ENCODE data around the gene HOXA5.

The HOXA5 gene

DNA sequence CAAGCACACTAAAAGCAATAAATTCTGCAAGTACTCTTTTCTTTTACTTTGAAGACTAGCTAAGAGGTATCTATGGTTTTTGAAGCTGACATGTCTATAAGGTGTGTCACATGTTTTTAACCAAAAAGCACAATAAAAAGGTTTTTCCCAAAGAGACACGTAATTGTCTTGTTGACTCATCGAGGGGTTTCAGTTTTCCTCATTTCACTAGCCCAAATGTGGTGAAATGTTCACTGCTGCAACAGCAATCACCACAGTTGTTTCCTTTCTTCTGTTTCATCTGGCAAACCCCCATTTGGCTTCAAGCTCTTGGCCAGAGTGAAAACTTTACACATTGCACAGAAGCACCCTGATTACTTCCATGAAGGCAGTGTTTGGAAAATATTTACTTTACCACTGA, 9.1 kb downstream of the HOXA5 start:
- DNase-seq (ENCODE audit: low spot score), result peak; percentile 83

DNA sequence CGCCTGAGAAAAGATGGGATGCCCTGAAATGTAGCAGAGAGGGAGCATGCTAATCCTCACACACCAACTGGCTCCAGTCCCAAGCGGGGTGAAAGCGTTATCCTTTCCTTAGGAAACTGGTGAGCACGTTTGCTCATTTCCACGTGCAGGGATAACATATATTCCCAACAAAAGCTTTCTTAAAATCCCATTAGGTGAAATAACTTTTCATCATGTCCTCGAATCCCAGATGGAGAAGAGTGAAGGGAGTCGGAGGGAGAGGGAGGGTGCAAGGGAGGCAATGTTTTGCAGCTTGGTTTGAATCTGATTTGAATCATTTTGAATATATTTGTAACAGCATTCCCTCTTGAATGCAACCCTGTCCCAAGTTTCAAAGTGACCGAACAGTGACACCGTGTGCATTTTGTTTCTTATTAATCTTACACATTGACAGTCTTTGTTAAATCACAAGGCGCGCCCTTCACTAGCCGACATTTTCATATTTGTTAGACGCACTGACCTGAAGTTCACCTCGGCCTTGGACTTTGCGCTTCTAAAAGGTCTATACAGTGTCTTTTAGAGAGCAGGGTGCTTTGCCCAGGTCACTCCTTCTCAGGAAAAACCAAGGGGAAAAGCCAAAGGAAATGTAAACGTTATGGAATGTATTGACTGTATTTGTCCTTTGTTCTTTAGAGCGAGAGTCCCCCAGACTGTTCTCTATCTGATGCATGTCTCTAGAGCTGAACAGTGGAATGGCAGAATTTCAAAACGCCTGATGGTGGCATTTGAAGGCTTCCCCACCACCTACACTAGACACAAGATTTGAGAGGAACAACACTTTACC, 9.9 kb downstream of the HOXA5 start:
- DNase-seq (ENCODE audit: low spot score), result no peak

DNA sequence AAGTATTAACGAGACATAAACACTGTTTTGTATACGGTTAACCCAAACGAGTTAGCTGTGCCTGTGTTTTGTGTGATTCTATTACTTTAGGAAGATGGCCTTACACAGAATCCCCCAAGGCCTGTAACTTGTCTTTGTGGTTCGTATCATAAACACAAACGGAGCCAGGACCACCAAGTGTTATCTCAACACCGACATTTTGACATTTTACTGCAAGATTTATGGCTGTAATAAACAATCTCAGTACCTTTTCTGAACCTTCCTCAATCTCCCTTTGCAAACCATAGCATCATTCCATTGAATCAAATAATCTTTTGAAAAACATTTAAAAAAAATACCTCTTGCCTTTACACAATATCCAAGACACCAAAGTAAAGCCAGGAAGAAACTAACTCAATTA, 10.5 kb downstream of the HOXA5 start:
- DNase-seq (ENCODE audit: low spot score), result no peak

DNA sequence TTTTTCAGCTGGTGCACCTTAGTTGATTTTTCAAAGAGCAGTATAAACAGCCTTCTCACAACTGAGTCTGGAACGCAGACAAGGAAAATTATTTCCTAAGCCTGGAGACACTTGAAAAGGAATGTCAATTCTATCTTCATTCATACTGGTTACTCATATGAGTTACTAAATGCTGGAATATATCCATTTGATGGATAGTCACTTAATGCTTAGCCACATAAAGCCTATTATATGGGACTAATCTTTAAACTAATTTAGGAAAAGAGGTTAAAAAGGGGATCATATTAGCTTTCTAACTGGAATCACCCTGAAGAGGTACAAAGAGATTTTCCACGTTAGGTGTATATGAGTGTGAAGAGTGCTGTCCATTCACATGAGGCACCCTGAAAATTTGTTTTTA, 11.3 kb downstream of the HOXA5 start:
- no peak for DNase-seq (ENCODE audit: low spot score)

GRCh38 chr7:27131390-27131819, 12.1 kb downstream of the HOXA5 start:
- DNase-seq (ENCODE audit: low spot score), result no peak

DNA sequence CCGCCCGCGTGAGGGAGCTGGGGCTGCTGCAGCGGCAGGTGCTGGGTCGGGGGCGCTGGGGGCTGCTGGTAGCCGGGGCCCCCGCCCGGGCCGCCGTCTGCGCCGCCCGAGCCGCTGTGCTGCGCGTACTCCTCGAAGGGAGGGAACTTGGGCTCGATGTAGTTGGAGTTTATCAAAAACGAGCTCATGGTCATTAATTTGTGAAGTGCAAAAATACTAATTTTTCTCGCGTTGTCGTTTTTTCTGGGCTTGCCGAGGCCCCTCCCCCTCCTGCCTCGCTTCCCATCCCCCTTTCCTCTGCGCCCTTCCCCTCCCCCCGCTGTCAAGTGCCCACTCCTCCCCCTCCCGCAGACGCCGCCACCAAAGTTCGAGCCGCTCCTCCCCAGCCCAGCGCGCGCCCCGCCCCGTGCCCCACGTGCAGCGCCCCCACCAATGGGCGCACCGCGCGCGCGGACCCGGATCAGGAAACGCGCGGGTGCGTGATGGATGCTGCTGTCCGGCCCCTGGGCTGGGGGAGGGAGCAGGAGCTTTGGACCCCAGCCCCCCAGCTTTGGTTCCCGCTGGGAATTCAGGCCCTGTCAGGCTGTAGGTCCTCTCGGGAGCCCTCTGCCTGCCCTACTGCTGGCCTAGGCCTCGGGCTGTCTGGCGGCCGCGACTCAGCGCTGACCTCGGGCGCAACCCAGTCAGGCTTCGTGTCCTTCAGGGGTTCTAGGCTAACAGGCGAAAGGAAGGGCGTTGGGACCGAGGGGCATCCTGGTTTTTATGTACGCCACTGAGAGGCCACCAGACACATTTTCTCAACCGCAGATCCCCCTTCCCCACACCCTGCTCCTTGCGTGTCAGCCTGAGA, 12.7 kb downstream of the HOXA5 start, which contains the start of gene HOXA4:
HOXA4 (minus strand) TSS at position 218 of the 850 bp plus-strand sequence; CDS start at position 194, 24 bp downstream.
- peak; percentile 98 for DNase-seq (ENCODE audit: low spot score)

- DNase-seq (ENCODE audit: low spot score), result peak; percentile 79
Observed at GRCh38 chr7:27129729-27130539, 13.5 kb downstream of the HOXA5 start.

- DNase-seq (ENCODE audit: low spot score), result no peak
Observed at GRCh38 chr7:27128776-27129728, 14.4 kb downstream of the HOXA5 start.

DNA sequence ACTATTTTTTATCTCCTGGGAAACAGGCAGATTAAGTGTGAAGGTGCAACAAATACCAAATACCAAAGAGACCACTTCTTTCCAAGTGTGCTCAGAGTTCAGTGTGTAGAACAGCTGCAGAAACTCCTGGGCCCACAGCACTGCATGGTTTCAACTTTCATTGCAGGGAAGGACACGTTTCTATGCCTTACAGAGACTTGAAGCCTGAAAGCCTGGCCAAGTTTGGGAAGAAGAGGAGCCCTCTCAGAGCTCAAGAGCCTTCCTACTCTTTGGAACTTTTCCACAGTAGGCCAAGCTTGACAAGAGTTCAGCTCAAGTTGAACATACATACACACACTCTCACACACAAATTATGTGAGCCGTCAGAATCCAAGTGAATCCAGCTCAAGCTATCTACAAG, 15.4 kb downstream of the HOXA5 start:
- DNase-seq (ENCODE audit: low spot score), result no peak

DNA sequence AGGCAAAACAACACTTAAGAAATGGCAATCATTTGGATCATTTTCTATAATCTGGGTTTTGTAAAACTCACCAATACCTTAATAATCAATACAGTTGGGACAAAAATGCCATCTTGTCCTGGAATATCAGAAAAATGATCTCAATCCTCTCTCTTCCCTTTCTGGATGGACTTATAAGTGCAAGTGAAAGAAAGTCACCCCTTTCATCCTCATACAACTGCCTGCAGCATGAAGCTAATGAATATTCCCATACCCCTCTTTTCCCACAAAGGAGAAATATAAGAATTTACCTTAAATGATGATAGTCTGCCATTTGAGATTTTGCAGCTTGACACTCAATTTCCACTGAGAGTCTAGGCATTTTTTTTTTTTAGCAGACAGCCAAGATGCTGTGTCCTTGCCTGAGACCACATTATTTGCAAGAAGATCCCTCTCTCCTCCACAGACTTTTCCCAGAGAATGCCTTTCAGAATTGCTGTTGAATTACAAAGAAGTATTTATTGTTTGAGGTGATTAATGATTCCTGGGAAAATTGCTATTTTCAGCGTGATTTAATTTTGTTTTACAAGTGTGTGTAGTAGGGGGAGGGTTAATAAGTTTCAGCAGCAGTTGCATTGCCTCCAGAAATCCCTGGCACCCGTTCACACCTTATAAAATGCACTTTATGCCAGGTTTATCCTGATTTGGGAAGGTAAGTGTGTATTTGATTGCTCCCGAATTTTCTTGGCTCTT, 16.7 kb downstream of the HOXA5 start:
- no peak for DNase-seq (ENCODE audit: low spot score)

GRCh38 chr7:27125986-27126394, 17.5 kb downstream of the HOXA5 start:
- no peak for DNase-seq (ENCODE audit: low spot score)

GRCh38 chr7:27124902-27125689, 18.4 kb downstream of the HOXA5 start:
- DNase-seq (ENCODE audit: low spot score), result no peak

DNA sequence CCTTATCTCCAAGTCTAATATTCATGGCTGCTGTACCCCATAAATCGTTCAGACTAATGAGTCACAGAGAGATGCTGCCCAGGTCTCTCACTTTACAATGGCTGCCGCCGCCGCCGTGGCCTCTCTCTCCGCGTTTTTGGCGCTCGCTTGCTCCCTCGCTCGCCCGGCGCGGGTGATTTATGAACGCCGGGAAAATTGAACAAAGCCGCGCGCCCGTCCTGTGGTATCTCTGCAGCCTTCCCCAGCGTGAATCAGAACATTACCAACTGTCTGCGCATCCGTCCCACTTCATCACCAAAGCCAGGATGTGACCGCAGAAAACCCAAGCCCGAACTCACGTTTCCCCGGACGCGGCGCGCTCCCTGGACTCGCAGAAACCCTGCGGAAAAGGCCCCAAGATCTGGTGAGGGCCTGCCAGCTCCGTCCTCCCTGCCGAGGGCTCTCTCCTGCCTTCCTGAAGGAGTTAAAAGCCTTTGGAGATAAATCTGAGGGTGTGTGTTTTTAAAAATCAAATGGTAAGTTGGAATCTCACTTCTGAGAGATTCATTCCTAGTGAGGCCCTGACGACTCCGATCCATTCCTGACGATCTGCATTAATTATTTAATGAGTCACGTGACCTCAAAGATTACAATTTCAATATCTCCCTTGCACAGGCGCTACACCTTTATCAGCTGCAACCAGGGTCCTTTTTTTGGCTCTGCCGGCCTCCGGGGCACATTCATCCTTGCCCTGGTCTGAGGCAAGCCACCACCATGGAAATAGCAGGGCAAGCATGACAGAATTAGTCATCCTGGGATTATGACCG, 19.2 kb downstream of the HOXA5 start:
- no peak for DNase-seq (ENCODE audit: low spot score)

DNA sequence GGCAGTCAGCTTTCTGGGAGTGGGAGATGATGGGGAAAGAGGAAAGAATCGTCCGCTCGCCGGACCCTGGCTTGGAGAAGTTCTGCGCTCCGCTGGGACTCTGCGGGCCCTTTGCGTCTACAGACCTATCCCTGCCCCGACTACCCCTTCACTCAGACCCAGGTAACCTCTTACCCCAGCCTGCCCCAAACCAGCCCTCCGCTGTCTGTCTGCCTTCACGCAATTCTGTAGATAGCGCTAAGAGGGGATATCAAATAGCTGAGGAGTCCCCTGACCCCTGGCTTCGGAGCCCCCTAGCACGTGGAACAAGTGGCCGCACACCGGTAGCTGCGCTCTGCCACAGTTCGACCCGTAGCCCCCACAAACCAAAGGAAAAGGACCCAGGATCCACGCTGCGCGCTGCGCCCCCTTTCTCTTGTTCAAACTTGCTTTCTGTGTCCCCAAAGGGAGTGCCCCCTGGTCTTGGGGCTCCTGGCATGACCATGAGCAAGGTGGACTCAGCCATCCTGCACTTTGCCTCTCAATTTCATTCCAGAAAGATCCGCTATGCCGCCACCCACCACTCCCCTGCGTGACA, 19.9 kb downstream of the HOXA5 start:
- no peak for DNase-seq (ENCODE audit: low spot score)

- DNase-seq (ENCODE audit: low spot score), result no peak
Observed at GRCh38 chr7:27123007-27123476, 20.4 kb downstream of the HOXA5 start.

DNA sequence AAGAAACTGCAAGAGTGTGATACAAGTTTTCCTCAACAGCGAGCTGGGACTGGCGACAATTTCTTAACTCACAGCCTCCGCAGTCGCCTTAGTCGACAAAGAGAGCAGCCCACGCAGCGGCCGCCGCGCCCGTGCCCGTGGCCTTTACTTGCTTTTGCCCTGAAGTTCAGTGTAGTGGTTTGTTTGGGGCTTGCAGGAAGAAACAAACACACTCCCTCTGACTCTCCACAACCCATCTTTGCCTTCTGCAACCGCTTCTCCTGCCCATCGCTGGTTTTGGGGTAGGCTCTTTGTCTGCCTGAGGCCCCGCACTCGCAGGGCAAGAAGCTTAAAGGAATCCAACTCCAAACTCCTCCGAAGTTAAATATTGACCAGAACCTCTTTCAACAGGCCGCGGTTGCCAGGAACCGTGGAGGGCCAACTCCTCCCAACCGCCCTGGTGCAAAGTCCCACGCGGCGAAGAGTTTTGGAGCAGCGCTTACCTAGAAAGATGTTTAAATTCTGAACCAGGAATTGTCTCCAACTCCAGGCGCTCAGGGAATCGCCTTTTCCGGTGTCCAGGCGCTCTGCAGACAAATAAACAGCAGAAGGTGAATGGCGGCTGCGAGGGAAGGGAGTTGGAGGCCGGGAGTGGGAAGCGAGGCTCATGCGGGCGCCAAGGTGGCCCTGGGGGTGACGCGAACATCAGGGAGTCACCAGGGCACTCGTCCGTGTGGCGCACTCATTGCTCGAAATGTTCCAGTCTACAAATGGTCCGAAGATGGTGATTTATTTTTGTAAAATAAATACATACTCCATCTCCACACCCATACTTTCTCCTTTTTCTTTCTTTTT, 21.2 kb downstream of the HOXA5 start:
- no peak for DNase-seq (ENCODE audit: low spot score)

- no peak for DNase-seq (ENCODE audit: low spot score)
Observed at GRCh38 chr7:27121684-27122076, 21.8 kb downstream of the HOXA5 start.

All from GM03348 (cell line).